HG03432 (cell line): ENCODE data around the gene AKNAD1.

Experiments used
- ATAC-seq: cut with Tn5 transposase; IDR thresholded peaks from one replicate; pipeline ENCODE4 v1.9.1; 2021; ENCODE audit warnings: mild to moderate bottlenecking, moderate library complexity; ENCODE audit not compliant: unreplicated experiment

Gene AKNAD1

DNA sequence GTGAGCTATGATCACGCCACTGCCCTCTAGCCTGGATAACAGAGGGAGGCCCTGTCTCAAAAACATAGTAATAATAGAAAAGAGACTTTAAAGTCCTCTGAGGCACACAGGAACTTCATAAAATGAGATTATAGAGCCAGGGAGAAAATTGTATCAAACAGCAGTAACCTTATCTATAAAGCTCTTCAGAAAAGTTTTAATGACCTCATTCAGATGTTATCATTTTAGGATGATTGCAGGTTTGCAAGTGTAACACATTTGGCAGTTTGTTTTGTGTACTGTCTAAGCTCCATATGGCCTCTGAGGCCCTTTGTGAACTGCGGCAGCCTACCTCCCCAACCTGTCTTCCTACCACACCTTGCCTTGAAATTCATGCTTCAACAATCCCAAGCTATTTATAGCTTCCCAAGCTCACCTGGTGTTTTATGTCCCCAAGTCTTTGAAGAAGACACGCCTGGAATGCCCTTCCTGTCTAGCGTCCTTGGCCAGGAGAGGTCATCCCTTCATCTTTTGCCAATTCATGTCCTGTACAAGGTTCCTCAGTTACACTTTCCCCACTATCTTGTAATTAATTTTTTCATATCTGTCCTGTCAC is 8.5 kb upstream of the AKNAD1 start:
- ATAC-seq: no peak

DNA sequence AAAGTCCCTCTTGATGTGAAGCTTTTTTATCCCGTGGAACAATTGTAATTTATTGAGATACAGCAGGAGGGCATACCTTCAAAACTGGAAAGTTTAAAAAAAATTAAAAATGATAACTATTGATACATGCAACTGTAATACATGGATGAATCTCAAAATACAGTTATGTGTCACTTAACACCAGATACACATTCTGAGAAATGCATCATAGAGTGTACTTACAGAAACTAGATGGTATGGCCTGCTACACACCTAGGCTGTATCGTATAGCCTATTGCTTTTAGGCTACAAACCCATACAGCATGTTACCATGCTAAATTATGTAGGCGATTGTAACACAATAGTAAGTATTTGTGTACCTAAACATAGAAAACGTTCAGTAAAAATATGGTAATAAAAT is 7.1 kb upstream of the AKNAD1 start:
- ATAC-seq: no peak

DNA sequence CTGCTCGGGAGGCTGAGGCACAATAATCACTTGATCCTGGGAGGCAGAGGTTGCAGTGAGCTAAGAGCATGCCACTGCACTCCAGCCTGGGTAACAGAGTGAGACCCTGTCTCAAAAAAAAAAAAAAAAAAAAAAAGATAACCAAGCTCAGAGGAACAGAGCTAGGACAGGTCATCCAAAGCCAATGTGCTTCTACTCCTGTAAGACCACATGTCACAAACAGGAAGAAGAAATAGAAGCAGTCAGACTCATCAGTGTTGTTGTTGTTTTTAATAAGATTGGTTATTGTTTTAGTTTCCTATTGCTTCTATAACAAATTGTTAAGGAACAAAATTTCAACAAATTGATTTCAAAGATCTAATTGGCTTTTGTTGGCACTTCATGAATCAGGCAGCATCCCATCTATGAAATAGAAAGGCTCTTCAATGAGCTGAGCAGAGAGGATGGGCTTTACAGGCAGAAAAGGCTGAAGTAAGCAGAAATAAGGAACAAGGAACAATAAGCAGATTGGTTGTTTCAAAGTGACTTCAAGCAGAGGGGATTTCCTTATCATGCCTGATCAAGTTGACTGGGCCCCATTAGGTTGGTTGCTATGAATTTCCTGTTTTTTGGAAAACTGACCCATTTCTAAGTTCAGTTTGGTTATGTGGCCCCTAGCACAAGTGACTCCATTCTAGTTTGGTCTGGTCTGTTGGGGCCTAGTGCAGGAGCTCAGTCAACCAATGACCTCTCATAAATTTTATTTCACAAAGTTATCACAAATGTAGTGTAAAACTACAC is 6.0 kb upstream of the AKNAD1 start:
- no peak for ATAC-seq

DNA sequence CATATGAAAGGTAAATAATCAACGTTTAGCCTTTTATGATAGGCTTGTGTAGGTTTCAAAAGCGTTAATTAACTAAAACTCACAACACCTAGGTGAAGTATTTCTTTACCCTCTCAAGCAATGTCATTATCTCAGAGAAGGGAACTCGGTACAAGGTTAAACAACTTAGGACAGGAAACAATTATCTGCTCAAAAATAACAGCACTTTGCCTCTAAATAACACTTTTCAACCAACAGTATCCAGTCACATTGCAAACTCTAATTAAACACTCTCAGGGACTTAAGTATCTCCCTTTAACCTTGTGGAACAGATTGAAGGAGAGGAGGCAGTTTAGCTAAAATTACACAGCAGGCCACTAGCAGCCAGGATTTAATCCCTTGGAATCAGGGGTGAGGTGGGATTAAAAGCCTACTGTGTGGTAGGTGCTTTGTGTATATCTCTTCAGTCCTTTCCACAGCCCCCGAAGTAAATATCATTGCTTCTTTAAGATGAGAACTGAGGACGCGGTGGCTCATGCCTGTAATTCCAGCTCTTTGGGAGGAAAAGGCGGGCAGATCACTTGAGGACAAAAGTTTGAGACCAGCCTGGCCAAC is 5.2 kb upstream of the AKNAD1 start:
- no peak for ATAC-seq

DNA sequence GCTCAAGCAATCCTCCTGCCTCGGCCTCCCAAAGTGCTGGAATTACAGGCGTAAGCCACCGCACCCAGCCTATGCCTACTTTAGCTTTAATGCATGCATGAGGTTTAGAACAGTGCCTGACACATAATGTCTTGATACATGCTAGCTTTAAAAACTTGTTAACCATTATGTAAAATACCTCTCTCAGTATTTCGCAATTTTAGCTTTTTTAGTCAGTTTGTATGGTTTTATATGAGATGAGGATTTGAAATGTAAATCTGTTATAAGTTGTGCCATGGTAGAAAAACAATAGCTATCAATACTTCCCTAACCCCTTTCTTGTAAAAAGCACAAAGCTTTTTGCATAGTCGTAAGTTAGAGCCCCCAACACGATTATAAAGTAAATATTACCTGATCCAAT is 4.7 kb upstream of the AKNAD1 start:
- ATAC-seq: no peak

DNA sequence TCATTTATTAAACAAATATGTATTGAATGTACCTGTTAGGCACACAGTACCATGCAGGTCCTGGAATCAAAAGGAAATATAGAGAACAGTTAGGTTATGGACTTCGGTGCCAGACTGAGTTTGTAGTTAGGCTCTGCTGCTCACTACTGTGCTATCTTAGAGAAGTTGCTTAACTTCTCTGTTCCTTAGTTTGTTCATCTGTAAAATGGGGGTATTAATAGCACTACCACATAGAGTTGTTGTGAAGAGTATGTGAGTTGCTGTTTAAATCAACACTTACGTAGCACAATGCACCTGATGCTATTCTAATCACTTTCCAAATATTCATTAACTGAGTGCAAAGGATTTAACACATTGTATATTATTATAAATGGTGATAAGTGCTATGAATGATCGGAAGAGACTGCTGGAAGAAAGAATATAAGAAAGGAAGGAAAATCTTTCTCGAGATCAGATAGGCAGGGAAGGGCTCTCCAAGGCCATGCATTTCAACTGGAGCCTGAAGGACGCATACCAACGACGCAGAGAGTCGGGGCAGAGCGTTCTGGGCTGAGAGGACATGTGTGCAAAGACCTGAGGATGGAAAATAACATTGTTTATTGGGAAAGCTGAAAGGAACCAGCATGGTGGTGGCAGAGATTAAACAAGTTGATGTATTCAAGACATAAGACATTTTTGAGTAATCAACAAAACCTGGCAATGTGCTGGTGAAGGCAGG is 3.5 kb upstream of the AKNAD1 start:
- ATAC-seq: no peak

DNA sequence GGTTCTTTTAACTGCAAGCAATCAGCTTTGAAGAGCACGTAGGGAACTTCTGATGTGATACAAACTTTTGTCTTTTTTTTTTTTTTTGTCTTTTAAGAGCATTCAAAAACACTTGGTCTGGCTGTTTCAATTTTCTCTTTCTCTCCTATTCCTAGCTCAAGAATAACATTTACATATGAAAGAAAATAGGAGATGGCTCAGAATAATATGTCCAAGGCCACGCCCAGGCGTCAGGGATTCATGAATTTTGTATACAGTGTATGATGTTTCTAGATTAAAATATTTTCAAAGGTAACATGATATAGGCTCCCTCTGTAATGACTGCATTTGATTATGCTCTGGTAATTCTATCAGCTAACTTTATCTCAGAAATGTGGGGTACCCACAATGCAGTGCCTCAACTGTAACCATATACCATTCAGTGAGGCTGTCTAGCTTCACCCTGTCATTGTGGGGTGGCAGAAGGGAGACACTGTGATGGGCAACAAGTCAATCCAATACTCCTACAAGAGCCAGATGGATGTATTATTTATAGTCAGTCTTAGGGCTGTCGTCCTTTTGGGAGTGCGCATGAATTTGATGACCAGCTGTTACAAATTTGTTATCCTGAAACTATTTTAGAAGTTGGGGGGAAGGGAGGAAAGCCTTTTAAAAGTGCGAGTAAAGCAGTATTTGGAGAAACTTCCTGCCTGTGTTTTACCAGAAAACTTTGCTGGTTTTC is 1.5 kb upstream of the AKNAD1 start:
- ATAC-seq: no peak

DNA sequence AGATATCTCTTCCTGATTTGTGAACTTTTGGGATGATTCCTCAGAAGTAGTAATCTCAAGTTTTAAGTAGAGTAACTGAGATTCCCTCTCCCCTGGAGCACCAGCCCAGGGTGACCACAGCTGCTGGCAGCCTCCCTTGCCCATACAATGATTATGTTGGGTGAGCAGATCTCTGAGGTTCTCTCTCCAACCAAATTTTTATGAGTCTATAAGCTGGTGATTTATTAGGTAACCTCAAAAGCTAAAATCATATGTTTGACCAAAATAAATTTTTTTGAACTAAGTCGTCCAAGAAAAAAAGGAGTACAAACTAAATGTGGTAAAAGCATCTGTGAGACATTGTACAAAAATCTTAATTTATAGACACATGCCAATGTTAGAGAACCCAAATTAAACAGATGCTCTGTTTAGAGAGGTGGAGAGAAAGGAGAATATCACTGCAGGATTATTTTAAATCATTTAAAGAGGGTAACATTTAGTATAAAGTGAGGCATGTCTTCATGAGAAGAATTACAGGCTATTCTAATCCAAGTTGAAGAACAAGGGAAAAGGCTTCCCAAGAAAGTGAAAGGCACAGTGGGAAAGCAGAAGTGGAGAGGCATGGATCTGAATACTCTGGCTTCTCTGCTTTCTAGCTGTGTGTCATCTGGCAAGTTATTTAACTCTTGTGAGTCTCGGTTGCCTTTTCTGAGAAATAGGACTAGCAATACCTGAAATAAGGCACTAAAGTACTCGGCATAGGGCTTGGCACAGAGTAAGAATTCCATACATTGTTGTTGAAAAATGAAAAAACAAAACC is 2.5 kb downstream of the AKNAD1 start:
- ATAC-seq: no peak

DNA sequence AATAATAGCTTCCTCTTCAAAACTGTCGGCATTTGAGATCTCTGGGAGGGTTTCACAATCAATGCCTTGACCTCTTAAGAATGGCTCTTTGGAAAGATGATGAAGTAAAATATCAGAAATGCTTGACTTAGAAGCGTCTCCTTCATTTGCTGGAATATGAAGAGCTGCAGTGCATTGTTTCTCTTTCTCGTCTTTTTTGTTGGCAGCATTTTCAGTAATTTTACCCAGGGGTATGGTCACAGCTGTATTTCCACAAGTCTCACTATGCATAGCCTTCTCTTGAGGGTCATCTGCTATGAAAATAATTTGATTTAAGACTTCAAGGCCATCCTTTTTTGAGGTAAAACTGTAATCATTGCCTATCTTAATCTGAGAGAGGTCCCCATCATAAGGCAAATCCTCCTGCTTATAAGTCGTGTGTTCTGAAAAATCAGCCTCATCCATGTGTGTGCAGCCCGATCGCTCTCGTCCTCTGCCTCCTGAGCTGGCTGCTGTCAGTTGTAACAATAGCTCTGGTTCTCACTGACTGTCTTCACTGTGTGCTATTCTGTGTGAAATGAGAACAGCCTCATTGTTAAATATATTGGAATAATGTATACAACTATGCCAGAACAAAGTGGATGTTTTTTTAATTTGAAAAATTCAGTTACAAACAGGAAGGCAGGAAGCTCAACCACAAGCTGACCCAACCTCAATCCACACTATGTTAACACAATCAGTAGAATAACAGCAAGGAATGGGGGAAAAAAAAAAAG is 4.5 kb downstream of the AKNAD1 start:
- no peak for ATAC-seq

DNA sequence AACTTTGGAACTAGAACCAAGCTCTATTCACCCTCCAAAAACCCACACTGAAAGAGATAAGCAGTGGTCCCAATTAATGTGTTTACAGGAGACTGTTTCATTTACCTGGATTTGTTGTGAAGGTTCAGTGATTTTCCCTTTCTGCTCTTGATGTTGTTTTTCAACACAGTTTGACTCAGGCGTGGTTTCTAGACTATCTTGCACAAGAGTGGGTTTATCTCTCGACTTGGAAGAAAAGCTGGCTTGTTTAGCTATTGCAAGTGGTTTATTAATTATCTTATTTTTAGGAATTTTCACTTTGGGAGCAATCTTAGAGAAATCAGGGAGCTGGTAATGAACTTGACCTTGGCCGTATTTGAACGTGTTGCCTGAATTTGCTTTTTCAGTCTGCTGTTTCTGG is 5.3 kb downstream of the AKNAD1 start:
- ATAC-seq: no peak

DNA sequence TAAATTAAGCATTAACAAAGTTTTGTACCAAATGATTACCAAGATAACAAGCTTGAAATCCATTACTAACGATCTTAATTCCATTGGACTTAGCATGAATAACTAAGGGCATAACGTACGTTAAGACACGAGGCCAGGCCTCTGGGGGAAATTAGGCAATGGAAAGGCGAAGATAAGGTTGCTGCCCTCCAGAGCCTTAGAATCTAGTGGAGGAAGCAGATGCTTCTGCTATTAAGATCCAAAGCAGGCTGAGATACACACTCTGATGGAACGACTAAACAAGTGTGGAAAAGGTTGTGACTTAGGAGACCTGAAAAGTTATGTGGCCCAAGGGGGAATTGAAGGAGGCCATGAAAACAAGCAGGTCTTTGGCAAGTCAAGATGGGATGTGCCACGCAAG is 6.0 kb downstream of the AKNAD1 start:
- no peak for ATAC-seq

DNA sequence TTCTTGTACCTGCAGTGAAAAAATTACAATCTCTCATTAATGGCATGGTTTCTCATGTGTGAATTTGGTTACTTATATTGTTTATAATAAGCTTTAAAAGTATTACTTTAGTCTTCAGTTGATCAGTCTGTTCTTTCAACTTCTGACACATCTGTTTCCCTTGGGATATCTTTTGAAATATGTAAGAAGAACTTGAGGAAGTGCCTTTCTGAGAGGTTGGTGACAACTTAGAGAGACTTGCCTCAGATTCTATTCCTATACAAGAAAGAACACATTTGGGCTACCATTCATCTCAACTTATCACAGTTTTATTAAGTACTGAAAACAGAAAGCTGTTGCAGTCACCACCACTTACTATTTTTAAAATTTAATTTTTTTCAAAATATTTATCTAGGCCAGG is 8.1 kb downstream of the AKNAD1 start:
- no peak for ATAC-seq

DNA sequence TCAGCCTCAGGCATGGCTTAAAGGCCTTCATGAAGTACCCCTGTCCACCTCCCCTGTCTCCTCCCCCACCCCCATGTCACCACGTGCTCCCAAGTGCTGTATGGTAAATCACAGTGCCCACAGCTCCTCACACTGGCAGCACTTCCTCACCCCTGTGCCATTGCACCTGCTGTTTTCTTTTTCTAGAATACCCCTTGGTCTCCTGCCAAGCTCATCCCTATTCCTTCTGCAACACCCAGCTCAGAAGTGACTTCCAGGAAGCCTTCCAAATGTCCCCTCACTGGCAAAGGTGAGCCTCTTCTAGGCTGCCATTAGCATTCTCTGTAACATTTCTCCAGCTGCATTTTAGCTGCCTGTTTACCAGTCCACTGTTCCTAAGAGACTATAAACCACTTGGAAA is 9.4 kb downstream of the AKNAD1 start:
- ATAC-seq: no peak

DNA sequence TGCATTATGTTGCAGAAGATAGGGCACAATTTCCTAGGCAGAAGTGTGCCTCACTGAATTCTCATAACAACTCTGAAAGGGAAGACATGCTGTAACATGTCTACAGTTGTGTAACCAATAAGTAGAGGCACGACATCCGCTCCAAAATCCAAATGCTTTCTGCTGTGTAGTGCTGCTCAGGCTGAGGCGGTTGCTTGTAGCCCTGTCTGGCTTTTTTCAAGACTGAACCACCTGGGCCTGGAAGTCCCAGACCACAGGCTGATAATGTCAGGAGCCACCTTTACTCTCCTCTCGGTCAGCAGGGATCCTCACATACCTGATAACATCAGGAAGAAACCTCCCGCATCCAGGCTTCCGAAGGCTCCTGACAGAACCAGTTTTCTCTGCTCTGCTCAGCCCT is 10.9 kb downstream of the AKNAD1 start:
- no peak for ATAC-seq

DNA sequence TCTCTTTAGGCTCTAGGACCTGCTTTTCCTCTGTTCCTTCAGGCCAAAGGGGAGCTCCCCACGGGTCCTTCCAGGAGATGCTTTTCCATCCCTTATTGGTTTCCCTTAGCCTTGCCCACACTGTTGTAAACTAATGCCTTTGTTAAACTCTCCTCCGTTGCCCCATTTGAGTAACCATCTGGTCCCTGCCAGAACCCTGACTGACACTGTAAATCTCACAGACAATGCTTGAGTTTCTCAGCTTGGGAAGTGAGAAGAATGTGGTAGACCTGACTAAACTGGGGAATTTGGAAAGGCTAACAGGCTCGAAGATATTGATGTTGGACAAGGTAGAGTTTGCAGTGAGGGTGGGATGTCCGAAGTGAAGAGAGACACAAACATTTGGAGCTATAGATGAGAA is 11.4 kb downstream of the AKNAD1 start:
- ATAC-seq: no peak

DNA sequence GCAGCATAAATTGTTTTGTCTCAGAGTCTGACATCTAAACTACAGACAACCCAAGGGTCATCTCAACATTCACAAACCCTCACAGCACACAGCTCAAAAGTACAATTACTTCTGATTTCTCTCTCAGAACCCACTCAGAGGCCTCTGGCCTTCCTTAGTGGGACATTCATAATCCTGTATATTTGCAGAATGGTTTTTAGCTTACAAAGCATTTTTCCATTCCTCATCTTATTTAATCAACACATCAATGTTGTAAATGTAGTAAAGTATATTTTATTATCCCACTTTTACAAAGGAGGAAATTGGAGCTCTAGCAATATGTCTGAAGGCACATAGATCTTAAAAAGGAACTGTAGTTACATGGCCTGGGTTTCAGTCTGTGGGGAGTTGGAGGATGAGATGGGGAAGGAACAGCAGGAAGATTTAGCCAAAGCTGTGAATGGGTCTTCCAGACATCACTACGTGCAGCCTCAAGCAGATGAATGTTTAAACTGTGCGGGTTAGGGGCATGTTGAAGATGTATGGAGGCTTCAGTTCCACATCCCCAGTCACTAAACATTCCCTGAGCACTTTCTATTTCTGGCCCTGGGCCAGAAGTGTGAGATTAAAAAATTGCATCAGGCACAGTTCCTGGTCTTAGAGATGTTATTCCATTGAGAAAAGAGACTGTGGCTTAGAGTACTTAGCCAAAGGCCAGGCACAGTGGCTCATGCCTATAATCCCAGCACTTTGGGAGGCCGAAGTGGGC is 13.3 kb downstream of the AKNAD1 start:
- ATAC-seq: no peak

DNA sequence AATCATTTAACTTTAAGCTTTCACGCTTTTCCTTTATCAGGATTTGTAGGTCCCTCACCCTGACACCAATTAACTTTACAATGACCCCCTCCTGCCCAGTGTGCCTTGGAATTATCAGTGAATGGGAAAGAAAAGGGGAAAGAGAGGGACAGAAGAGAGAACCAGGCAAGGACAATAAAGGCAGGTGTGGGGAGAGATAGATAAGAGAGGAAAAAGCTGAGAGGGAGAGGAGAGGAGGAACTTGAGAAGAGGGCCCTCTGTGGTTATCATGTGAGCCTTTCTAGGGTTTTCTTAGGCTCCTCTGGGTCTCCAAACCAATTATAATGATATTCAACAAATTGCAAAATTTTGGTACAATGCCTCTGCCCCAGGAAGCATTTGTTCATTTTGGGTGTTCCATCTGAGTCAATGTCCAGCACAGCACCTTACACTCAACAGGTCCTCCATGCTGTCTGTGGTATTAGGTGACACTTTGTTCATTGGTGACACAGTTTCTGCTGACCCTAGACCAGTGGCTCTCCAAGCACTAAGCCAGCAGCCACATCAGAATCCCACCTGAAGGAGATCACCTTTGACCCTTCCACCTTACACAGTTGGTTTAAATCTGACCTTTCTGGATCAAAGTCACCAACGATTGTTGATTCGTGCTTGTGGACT is 14.2 kb downstream of the AKNAD1 start:
- ATAC-seq: no peak

DNA sequence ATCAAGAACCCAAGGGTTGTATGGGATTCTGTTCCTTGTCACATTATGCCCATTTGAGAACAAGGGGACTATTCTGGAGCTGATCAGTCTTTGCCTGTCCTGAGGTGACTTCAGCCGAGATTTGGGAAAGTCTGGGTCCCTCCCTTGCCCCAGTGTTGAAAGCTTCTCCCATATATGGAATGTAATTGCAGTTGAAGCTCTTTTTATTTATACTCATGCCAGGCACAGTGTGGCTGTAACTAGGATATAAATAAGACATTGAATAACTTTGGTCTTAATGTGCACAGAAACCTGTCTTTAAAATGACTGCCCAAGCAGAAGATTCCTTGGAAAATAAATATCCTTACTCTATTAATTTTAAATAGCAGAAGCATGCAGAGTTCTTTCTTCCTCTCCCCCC is 15.2 kb downstream of the AKNAD1 start:
- no peak for ATAC-seq
